ENCODE results near the gene OGDH.

OGDH gene

GRCh38 chr7:44738051-44738723, 131.8 kb downstream of the OGDH start:
- Histone ChIP-seq H3K4me1 (ENCODE audit: control insufficient read depth, insufficient read depth, low read length) (no peaks in the 10 kb centered on the region), H3K36me3 (ENCODE audit: control insufficient read depth in 2 of 2, insufficient read depth in 1 of 2, low read length in 2 of 2) (no peaks in the 10 kb centered on the region), H3K4me3 (ENCODE audit: low read depth, low read length) (no peak overlapping the region), H3K27ac (ENCODE audit: extremely low read depth, low read depth, low read length) (no peak overlapping the region), H3K9me3 (ENCODE audit: control insufficient read depth, insufficient read depth, low read depth, low read length) (no peaks in the 10 kb centered on the region)
- CTCF ChIA-PET = interaction anchor here (0.6 kb wide), 1 partner anchor 343 kb away, joined by 3 read pairs; no protein-coding TSS in a partner anchor
- POLR2A ChIA-PET = interaction anchor here (0.6 to 0.8 kb wide), 2 partner anchors 11 to 45 kb away, joined by 4 to 6 read pairs; no protein-coding TSS in a partner anchor
- TF ChIP-seq ZNF239 (tag by site-specific recombination; IDR thresholded peaks at IDR 0.05) = no peak
- TF ChIP-seq, protein P1, sequence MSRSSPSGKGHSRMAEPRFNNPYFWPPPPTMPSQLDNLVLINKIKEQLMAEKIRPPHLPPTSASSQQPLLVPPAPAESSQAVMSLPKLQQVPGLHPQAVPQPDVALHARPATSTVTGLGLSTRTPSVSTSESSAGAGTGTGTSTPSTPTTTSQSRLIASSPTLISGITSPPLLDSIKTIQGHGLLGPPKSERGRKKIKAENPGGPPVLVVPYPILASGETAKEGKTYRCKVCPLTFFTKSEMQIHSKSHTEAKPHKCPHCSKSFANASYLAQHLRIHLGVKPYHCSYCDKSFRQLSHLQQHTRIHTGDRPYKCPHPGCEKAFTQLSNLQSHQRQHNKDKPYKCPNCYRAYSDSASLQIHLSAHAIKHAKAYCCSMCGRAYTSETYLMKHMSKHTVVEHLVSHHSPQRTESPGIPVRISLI (tag by site-specific recombination; IDR thresholded peaks at IDR 0.05) = 0 out of 2 replicates have a peak, but pooled peaks have one; percentile 21

GRCh38 chr7:44738876-44739665, 132.6 kb downstream of the OGDH start:
- no peak for TF ChIP-seq GLIS1 (tag by site-specific recombination; IDR thresholded peaks at IDR 0.05)
- TF ChIP-seq TCF7L2 (IDR thresholded peaks at IDR 0.05; ENCODE audit: borderline replicate concordance, low read depth, low read length) = no peak
- TF ChIP-seq ZNF624 (tag by site-specific recombination; IDR thresholded peaks at IDR 0.05) = no peak
- TF ChIP-seq ZNF155 (tag by site-specific recombination; IDR thresholded peaks at IDR 0.05) = no peak
- no peak for TF ChIP-seq GFI1B (tag by site-specific recombination; IDR thresholded peaks at IDR 0.05)
- no peak for TF ChIP-seq HOXC10 (CRISPR knock-in tag; IDR thresholded peaks at IDR 0.05)
- TF ChIP-seq, protein P2, sequence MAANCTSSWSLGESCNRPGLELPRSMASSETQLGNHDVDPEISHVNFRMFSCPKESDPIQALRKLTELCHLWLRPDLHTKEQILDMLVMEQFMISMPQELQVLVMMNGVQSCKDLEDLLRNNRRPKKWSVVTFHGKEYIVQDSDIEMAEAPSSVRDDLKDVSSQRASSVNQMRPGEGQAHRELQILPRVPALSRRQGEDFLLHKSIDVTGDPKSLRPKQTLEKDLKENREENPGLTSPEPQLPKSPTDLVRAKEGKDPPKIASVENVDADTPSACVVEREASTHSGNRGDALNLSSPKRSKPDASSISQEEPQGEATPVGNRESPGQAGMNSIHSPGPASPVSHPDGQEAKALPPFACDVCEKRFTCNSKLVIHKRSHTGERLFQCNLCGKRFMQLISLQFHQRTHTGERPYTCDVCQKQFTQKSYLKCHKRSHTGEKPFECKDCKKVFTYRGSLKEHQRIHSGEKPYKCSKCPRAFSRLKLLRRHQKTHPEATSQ (tag by site-specific recombination; IDR thresholded peaks at IDR 0.05) = no peak
- TF ChIP-seq ZNF621 (tag by site-specific recombination; IDR thresholded peaks at IDR 0.05) = no peak
- Histone ChIP-seq H3K4me3 (ENCODE audit: low read depth, low read length) (no peak overlapping the region), H3K9me3 (ENCODE audit: control insufficient read depth, insufficient read depth, low read depth, low read length) (no peaks in the 10 kb centered on the region), H3K27ac (ENCODE audit: extremely low read depth, low read depth, low read length) (no peak overlapping the region), H3K36me3 (ENCODE audit: control insufficient read depth in 2 of 2, insufficient read depth in 1 of 2, low read length in 2 of 2) (no peaks in the 10 kb centered on the region), H3K4me1 (ENCODE audit: control insufficient read depth, insufficient read depth, low read length) (no peaks in the 10 kb centered on the region)
- ChIA-PET POLR2A (interaction anchor here (0.7 kb wide), 1 partner anchor 681 kb away, joined by 12 read pairs; no protein-coding TSS in a partner anchor), CTCF (no interaction called here)

DNA sequence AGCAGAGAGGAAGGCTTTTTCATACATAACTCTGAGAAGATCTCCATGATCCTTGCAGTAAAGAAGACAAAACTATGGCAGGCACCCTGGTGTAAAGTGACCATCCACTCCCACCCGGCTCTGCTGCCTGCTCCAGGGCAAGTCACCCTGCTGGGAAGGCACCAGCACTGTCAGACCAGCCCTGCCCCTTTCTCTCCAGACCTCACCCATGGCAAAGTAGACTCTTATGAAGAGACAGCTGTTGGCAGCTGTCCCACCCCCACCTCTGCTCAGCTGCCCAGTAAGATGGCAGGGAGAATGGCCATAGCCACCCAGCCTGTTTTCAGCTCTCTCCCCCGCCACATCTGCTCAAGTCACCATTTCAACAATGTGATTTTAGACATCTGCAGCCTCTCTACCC, 133.6 kb downstream of the OGDH start:
- no peak overlapping the region for H3K27ac ChIP-seq (ENCODE audit: extremely low read depth, low read depth, low read length)
- H3K4me3 ChIP-seq (ENCODE audit: low read depth, low read length) = no peak overlapping the region
- POLR2A ChIA-PET = interaction anchor here (0.7 kb wide), 1 partner anchor 682 kb away, joined by 12 read pairs; no protein-coding TSS in a partner anchor
- H3K4me1 ChIP-seq (ENCODE audit: control insufficient read depth, insufficient read depth, low read length) = no peaks in the 10 kb centered on the region
- no peaks in the 10 kb centered on the region for H3K36me3 ChIP-seq (ENCODE audit: control insufficient read depth in 2 of 2, insufficient read depth in 1 of 2, low read length in 2 of 2)
- CTCF ChIA-PET = no interaction called here
- no peaks in the 10 kb centered on the region for H3K9me3 ChIP-seq (ENCODE audit: control insufficient read depth, insufficient read depth, low read depth, low read length)
- no peak for TF ChIP-seq ZNF747 (tag by site-specific recombination; IDR thresholded peaks at IDR 0.05)
- TF ChIP-seq ZNF571 (tag by site-specific recombination; IDR thresholded peaks at IDR 0.05) = no peak
- TF ChIP-seq GLI2 (tag by site-specific recombination; IDR thresholded peaks at IDR 0.05; ENCODE audit: borderline replicate concordance, low read depth) = no peak
- no peak for TF ChIP-seq ZNF791 (tag by site-specific recombination; IDR thresholded peaks at IDR 0.05)
- no peak for TF ChIP-seq GLIS1 (tag by site-specific recombination; IDR thresholded peaks at IDR 0.05)
- no peak for TF ChIP-seq SP7 (tag by site-specific recombination; IDR thresholded peaks at IDR 0.05)
- TF ChIP-seq, protein P3, sequence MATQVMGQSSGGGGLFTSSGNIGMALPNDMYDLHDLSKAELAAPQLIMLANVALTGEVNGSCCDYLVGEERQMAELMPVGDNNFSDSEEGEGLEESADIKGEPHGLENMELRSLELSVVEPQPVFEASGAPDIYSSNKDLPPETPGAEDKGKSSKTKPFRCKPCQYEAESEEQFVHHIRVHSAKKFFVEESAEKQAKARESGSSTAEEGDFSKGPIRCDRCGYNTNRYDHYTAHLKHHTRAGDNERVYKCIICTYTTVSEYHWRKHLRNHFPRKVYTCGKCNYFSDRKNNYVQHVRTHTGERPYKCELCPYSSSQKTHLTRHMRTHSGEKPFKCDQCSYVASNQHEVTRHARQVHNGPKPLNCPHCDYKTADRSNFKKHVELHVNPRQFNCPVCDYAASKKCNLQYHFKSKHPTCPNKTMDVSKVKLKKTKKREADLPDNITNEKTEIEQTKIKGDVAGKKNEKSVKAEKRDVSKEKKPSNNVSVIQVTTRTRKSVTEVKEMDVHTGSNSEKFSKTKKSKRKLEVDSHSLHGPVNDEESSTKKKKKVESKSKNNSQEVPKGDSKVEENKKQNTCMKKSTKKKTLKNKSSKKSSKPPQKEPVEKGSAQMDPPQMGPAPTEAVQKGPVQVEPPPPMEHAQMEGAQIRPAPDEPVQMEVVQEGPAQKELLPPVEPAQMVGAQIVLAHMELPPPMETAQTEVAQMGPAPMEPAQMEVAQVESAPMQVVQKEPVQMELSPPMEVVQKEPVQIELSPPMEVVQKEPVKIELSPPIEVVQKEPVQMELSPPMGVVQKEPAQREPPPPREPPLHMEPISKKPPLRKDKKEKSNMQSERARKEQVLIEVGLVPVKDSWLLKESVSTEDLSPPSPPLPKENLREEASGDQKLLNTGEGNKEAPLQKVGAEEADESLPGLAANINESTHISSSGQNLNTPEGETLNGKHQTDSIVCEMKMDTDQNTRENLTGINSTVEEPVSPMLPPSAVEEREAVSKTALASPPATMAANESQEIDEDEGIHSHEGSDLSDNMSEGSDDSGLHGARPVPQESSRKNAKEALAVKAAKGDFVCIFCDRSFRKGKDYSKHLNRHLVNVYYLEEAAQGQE (tag by site-specific recombination; IDR thresholded peaks at IDR 0.05) = no peak
- TF ChIP-seq ZNF449 (tag by site-specific recombination; IDR thresholded peaks at IDR 0.05) = no peak
- TF ChIP-seq, protein P4, sequence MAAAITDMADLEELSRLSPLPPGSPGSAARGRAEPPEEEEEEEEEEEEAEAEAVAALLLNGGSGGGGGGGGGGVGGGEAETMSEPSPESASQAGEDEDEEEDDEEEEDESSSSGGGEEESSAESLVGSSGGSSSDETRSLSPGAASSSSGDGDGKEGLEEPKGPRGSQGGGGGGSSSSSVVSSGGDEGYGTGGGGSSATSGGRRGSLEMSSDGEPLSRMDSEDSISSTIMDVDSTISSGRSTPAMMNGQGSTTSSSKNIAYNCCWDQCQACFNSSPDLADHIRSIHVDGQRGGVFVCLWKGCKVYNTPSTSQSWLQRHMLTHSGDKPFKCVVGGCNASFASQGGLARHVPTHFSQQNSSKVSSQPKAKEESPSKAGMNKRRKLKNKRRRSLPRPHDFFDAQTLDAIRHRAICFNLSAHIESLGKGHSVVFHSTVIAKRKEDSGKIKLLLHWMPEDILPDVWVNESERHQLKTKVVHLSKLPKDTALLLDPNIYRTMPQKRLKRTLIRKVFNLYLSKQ (tag by site-specific recombination; IDR thresholded peaks at IDR 0.05; ENCODE audit: borderline replicate concordance) = no peak
- no peak for TF ChIP-seq WT1 (tag by site-specific recombination; IDR thresholded peaks at IDR 0.05)
- TF ChIP-seq ZNF223 (tag by site-specific recombination; IDR thresholded peaks at IDR 0.05) = no peak
- no peak for TF ChIP-seq RBAK (tag by site-specific recombination; IDR thresholded peaks at IDR 0.05)
